ENCODE results near the gene AUTS2. TPM values are rescaled to one million over a fixed set of nuclear protein-coding genes. Genes with fewer than 3 reads are reported as not detected.

The AUTS2 gene
- total RNA-seq, 4 donors from 2014 or later = 14.9 to 27.2 (median 17.5) TPM

- TF ChIP-seq CTCF (IDR thresholded peaks at IDR 0.05) = no peak
- Histone ChIP-seq H3K4me1 (peaks cover 6 to 15% of the 10 kb centered on the region in 2 donors), H3K27me3 (no peaks in the 10 kb centered on the region), H3K27ac (no peak overlapping the region), H3K36me3 (no peaks in the 10 kb centered on the region), H3K4me3 (replicated peaks in 1 of 3) (no peak overlapping the region), H3K9me3 (no peaks in the 10 kb centered on the region)
- WGBS, 2 donors = 93 to 95% methylated on average over 2 of the region's 2 CpGs
- DNase-seq = no peak
- intact Hi-C loops (cut with DNase I) = no loop called here
Measured at GRCh38 chr7:70523989-70524351, 925.7 kb downstream of the AUTS2 start.

DNA sequence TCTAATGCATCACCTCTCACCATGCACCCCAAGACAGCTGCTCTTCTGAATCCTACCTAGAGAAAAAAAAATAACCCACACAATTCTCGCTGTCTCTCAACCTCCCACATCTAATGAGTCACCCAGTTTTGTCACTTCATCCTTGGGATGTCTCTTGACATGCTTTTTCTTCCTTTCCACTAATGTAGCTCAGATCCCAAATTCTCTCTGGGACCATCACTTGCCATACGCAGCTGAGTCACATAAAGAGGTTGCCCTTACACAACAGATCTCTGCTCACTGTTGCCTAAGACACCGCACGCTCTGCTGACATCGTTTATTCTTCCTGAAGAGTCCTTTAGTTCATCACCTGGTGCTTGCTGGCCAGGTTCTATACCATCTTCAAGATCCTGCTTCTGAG is 927.7 kb downstream of the AUTS2 start:
- TF ChIP-seq POLR2A (IDR thresholded peaks at IDR 0.05) (no peak), CTCF (IDR thresholded peaks at IDR 0.05) (no peak)
- H3K4me3 ChIP-seq (replicated peaks in 1 of 3) = no peak overlapping the region
- WGBS, 2 donors = 74 to 77% methylated on average over 5 of the region's 5 CpGs
- DNase-seq = no peak
- intact Hi-C loops (cut with DNase I) = no loop called here
- H3K9me3 ChIP-seq = no peaks in the 10 kb centered on the region
- H3K27me3 ChIP-seq = no peaks in the 10 kb centered on the region
- H3K27ac ChIP-seq = no peak overlapping the region
- H3K4me1 ChIP-seq = peaks cover 6 to 8% of the 10 kb centered on the region in 2 donors
- no peaks in the 10 kb centered on the region for H3K36me3 ChIP-seq

GRCh38 chr7:70527520-70528115 is 929.3 kb downstream of the AUTS2 start:
- Histone ChIP-seq H3K36me3 (no peaks in the 10 kb centered on the region), H3K9me3 (no peaks in the 10 kb centered on the region), H3K4me3 (replicated peaks in 1 of 3) (no peak overlapping the region), H3K27me3 (no peaks in the 10 kb centered on the region), H3K4me1 (peaks cover 6 to 8% of the 10 kb centered on the region in 2 donors), H3K27ac (no peak overlapping the region)
- 56 to 62% methylated on average over 3 of the region's 3 CpGs for WGBS, 2 donors
- intact Hi-C loops (cut with DNase I) = no loop called here
- DNase-seq = no peak
- TF ChIP-seq POLR2A (IDR thresholded peaks at IDR 0.05) (no peak), CTCF (IDR thresholded peaks at IDR 0.05) (no peak)

- WGBS, 2 donors = 94 to 97% methylated on average over 5 of the region's 5 CpGs
- H3K27me3 ChIP-seq = no peaks in the 10 kb centered on the region
- H3K9me3 ChIP-seq = no peaks in the 10 kb centered on the region
- TF ChIP-seq POLR2A (IDR thresholded peaks at IDR 0.05) (no peak), CTCF (IDR thresholded peaks at IDR 0.05) (no peak)
- H3K4me3 ChIP-seq (replicated peaks in 1 of 3) = no peak overlapping the region
- H3K36me3 ChIP-seq = no peaks in the 10 kb centered on the region
- intact Hi-C loops (cut with DNase I) = no loop called here
- DNase-seq = no peak
- peaks cover 6 to 8% of the 10 kb centered on the region in 2 donors for H3K4me1 ChIP-seq
- no peak overlapping the region for H3K27ac ChIP-seq
Measured at GRCh38 chr7:70529436-70529835, 931.2 kb downstream of the AUTS2 start.

DNA sequence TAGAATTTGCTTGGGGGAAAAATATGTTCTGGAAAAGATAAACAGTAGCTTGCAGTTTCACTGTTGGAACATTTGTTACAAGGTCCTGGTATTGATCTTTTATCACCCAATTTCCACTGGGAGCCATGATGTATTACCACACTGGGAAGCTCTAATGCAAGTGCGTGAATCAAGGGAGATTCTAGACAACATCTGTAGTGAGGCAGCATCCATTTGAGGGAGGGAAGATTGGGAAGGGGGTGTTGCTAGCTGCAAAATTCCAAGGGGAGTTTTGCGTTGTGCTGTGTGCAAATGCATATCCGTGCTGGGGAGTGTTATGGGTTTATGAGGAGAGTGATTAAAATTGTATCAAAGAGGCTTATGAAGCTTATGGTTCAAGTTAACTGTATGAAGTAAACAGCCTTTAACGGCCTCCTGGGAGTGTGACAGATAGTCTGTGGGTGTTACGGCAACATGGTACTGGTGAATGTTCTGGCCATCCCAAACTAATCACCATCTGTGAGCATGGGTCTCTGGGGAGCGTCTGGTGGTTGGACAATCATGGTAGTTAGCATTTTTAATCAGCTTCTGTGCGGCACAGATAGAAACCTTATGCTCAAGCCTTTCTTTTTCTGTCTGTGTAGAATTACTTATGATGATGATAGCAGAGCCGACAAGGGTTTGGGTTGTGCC is 931.8 kb downstream of the AUTS2 start:
- WGBS, 2 donors = 81 to 92% methylated on average over 8 of the region's 8 CpGs
- no peaks in the 10 kb centered on the region for H3K9me3 ChIP-seq
- intact Hi-C loops (cut with DNase I) = no loop called here
- no peak for DNase-seq
- no peaks in the 10 kb centered on the region for H3K36me3 ChIP-seq
- no peak overlapping the region for H3K27ac ChIP-seq
- TF ChIP-seq CTCF (IDR thresholded peaks at IDR 0.05) (no peak), POLR2A (IDR thresholded peaks at IDR 0.05) (no peak)
- no peaks in the 10 kb centered on the region for H3K27me3 ChIP-seq
- H3K4me1 ChIP-seq = peaks cover 6 to 8% of the 10 kb centered on the region in 2 donors
- H3K4me3 ChIP-seq (replicated peaks in 1 of 3) = no peak overlapping the region

Measured in thyroid gland (tissue), 4 donors.